Activated CD4-positive, alpha-beta T cell treated with anti-CD3 and anti-CD28 coated beads, Interleukin-2, amount 50 U/mL, for 48 hours (primary cell): Measurements from ENCODE around the gene SPRR1B.
"Not testable (repeated sequence)": the region's sequence is repeated elsewhere in the genome, so short reads cannot be mapped to it uniquely, and the experiment has no call there.

Source experiments
- DNase-seq, 2 experiments: peaks; one replicate each; pipeline ENCODE4 v3.0.0-alpha.2; 2020

Gene SPRR1B

DNA sequence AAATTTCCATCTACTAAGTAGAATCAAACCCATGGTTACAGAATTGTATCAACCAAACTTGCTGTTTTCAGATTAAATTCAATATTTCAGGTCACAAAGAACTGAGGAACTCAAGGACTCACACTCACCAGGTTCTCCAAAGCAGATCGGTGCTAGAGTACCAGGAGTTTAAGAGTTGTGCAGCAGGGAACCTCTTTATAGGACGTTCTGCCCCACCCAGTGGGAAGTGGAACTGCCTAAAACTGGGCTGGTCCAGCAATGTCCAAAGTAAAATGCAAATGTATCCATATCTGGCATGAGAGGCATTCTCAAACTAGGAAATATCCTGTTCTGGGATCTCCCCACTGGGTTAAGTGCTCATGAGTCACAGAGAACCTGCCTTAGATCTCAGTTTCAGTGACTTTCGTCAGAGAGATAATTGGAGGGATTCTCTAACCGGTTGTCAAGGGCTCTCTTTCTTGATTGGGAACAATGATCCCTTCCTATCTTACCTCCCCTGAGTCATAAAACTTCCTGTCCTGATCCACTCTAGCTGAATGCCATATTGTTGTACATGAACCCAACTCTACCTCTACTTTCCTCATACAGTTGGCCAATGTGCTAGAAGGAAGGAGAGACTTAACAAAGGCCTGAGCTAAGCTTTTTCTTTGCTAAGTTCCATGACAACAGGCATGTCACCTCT lies 10.1 kb downstream of the SPRR1B start, which contains the start of gene SPRR2D:
SPRR2D (minus strand) TSS at position 171 of the 682 bp plus-strand sequence. CDS start 774 bp downstream, outside the sequence.
- no peak for DNase-seq

- DNase-seq = no peak
Measured at GRCh38 chr1:153049211-153049610, 18.2 kb downstream of the SPRR1B start.

DNA sequence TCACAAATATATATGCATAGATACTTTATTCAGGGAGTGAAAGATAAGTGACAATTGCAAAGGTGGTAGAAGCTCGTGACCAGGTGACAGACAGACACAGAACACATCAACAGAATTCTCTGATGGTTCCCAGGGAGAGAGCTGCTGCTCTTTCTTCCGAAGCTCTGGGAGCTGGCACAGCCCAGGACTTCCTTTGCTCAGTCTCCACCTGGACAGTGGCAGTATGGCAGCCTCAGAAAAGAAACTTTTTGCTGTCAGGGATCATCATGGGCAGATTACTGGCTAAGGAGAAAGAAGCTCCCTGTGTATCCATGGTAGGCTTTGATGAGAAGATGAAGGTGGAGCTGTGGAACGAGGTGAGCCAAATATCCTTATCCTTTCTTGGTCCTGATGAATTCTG lies 25.1 kb downstream of the SPRR1B start:
- not testable (repeated sequence) for DNase-seq

DNA sequence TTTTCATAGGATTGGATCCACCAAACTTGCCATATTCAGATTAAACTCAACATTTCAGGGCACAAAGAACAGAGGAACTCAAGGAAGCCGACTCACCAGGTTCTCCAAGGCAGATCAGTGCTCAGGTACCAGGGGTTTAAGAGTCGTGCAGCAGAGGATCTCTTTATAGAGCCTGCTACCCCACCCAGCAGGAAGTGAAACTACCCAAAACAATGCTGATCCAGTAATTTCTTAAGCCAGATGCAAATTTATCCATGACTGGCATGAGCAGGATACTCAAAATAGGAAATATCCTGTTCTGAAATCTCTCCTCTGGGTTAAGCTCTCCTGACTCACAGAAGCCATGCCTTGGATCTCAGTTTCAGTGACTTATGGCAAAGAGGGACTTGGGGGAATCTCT lies 26.4 kb downstream of the SPRR1B start, which contains the start of gene SPRR2A:
SPRR2A (minus strand) TSS at position 138 of the 400 bp plus-strand sequence. CDS start 777 bp downstream, outside the sequence.
- DNase-seq = no peak

GRCh38 chr1:153058154-153058553 lies 27.2 kb downstream of the SPRR1B start:
- no peak for DNase-seq

GRCh38 chr1:153058826-153059784 lies 28.1 kb downstream of the SPRR1B start:
- DNase-seq = no peak

GRCh38 chr1:153070243-153070642 lies 39.2 kb downstream of the SPRR1B start:
- no peak for DNase-seq

- no peak for DNase-seq
Measured at GRCh38 chr1:153071511-153071910, 40.5 kb downstream of the SPRR1B start, which contains the start of gene SPRR2B. Gene SPRR2B, minus strand, starts transcription at chr1:153071611. Its CDS starts 772 bp downstream, at chr1:153070839.

- no peak for DNase-seq
Measured at GRCh38 chr1:153072806-153073726, 42.1 kb downstream of the SPRR1B start.

GRCh38 chr1:153081736-153082135 lies 50.7 kb downstream of the SPRR1B start:
- no peak for DNase-seq
